ENCODE results near the gene YEATS4. TPM values are rescaled to one million over a fixed set of nuclear protein-coding genes. Genes with fewer than 3 reads are reported as not detected.

YEATS4 gene
- polyA plus RNA-seq, 1 experiment = 13.0 TPM

DNA sequence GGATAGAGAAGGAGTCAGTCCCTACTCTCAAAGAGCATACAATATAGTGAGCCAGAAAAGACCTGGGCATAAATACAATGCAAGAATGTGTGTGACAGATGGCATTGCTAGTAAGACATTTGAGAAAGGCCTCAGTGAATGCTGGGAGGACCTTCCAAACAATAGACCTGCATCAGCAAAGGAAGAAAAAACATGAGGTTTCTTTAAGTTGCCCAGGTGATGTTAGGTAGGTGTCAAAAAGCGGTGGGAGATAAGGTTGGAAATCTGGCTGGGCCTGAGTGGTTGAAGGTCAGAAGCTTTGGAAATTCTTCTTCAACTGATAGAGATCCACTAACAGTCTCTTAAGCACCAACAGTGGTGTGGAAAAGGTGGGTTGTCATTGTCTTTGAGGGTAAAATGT lies 60.2 kb downstream of the YEATS4 start:
- no peak overlapping the region for H3K27ac ChIP-seq (ENCODE audit: low read depth, low read length)
- no peak for DNase-seq (ENCODE audit: low read depth, low spot score)
- H3K4me3 ChIP-seq (ENCODE audit: low read depth, low read length) = no peak overlapping the region
- CTCF ChIA-PET = interaction anchor here (1.0 kb wide), 1 partner anchor 152 kb away, joined by 3 read pairs; no protein-coding TSS in a partner anchor
- H3K27me3 ChIP-seq (ENCODE audit: control insufficient read depth, insufficient read depth, low read length) = no peaks in the 10 kb centered on the region
- TF ChIP-seq, protein P1, sequence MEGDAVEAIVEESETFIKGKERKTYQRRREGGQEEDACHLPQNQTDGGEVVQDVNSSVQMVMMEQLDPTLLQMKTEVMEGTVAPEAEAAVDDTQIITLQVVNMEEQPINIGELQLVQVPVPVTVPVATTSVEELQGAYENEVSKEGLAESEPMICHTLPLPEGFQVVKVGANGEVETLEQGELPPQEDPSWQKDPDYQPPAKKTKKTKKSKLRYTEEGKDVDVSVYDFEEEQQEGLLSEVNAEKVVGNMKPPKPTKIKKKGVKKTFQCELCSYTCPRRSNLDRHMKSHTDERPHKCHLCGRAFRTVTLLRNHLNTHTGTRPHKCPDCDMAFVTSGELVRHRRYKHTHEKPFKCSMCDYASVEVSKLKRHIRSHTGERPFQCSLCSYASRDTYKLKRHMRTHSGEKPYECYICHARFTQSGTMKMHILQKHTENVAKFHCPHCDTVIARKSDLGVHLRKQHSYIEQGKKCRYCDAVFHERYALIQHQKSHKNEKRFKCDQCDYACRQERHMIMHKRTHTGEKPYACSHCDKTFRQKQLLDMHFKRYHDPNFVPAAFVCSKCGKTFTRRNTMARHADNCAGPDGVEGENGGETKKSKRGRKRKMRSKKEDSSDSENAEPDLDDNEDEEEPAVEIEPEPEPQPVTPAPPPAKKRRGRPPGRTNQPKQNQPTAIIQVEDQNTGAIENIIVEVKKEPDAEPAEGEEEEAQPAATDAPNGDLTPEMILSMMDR (IDR thresholded peaks at IDR 0.05; ENCODE audit: low read depth, low read length) = no peak
- no peaks in the 10 kb centered on the region for H3K9me3 ChIP-seq (ENCODE audit: control insufficient read depth, insufficient read depth, low read length)
- POLR2A ChIA-PET = no interaction called here

GRCh38 chr12:69421548-69421947 lies 62.0 kb downstream of the YEATS4 start:
- Histone ChIP-seq H3K27me3 (ENCODE audit: control insufficient read depth, insufficient read depth, low read length) (no peaks in the 10 kb centered on the region), H3K9me3 (ENCODE audit: control insufficient read depth, insufficient read depth, low read length) (no peaks in the 10 kb centered on the region), H3K4me3 (ENCODE audit: low read depth, low read length) (no peak overlapping the region), H3K27ac (ENCODE audit: low read depth, low read length) (no peak overlapping the region)
- ChIA-PET CTCF (no interaction called here), POLR2A (no interaction called here)
- TF ChIP-seq, protein P1 (IDR thresholded peaks at IDR 0.05; ENCODE audit: low read depth, low read length) = no peak
- no peak for DNase-seq (ENCODE audit: low read depth, low spot score)

DNA sequence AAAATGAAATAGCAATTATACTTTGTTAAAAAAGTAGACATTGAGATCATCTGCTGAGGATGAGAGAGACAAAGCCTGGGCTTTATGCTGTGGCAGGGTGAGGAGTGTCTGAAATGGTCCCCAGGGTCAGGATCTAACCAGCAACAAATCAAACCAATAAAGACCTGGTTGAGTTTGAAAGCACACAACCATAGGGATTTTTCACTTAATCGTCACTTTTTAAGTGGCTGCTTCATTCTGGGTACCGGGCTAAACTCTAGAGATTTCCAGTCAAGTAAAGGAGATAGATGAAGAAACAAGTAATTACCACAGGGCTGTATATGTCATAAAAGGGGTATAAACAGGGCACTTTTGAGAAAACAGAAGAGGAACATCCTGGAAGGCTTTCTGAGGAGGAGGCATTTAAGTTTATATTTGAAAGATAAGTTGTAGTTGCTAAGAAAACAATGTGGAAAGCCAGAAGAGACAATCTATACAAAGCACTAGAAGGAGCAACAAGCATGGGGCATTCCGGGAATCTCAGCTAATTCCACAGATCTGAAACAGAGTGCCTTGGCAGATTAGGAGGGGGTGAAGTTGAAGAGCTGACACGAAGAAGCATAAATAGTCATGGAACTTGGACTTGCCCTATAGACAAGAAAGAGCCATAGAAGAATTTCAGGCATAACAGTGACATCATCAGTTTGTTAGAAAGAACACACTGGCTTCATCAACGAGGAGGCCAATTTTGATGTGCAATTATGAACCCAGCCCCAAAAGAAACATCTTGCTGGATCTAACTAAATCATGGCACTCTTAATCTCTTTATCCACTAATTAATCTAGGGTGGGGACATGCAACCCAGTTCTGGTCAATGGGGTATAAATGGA lies 63.7 kb downstream of the YEATS4 start:
- Histone ChIP-seq H3K27me3 (ENCODE audit: control insufficient read depth, insufficient read depth, low read length) (no peaks in the 10 kb centered on the region), H3K27ac (ENCODE audit: low read depth, low read length) (no peak overlapping the region), H3K9me3 (ENCODE audit: control insufficient read depth, insufficient read depth, low read length) (no peaks in the 10 kb centered on the region), H3K4me3 (ENCODE audit: low read depth, low read length) (no peak overlapping the region)
- ChIA-PET CTCF (no interaction called here), POLR2A (no interaction called here)
- peak; percentile 13 for DNase-seq (ENCODE audit: low read depth, low spot score)
- TF ChIP-seq, protein P1 (IDR thresholded peaks at IDR 0.05; ENCODE audit: low read depth, low read length) = no peak

GRCh38 chr12:69425417-69425816 lies 65.9 kb downstream of the YEATS4 start:
- ChIA-PET POLR2A (no interaction called here), CTCF (no interaction called here)
- TF ChIP-seq, protein P1 (IDR thresholded peaks at IDR 0.05; ENCODE audit: low read depth, low read length) = no peak
- no peaks in the 10 kb centered on the region for H3K9me3 ChIP-seq (ENCODE audit: control insufficient read depth, insufficient read depth, low read length)
- no peak overlapping the region for H3K27ac ChIP-seq (ENCODE audit: low read depth, low read length)
- DNase-seq (ENCODE audit: low read depth, low spot score) = no peak
- H3K4me3 ChIP-seq (ENCODE audit: low read depth, low read length) = no peak overlapping the region
- H3K27me3 ChIP-seq (ENCODE audit: control insufficient read depth, insufficient read depth, low read length) = no peaks in the 10 kb centered on the region

DNA sequence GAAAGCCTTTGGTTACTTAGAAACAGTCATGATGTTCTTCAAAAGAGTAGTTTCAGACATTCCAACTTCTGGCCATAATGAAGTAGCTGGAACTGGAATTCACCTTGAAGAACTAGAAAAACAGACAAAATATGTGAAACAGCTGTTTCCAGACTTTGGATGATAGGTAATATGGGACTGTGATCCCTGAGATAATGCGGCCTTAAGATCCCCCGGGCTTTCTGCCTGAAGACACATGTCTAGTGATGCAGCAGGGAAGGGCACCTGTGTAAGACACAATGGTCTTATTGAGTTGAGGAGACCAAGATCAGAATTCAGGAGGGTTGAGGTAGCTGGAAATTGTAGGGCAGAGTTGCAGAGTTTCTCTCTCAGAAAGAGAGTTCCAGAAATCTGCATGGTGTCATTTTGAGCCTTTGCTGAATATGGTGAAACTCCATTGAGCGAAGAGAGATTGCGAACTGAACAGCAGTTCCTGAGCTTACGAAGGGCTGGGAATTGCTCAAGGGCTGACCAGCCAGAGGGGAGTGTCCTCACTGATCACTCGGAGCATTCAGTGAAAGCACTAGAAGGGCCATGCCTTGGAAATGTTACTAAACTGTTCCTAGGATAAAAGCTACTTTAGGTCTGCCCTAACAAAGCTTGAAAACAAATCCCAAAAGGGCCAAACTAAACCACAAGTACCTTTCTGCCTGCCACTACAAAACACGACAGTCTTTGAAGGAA lies 69.0 kb downstream of the YEATS4 start:
- ChIA-PET POLR2A (no interaction called here), CTCF (interaction anchor here (0.8 kb wide), 1 partner anchor 143 kb away, joined by 3 read pairs; no protein-coding TSS in a partner anchor)
- no peak for DNase-seq (ENCODE audit: low read depth, low spot score)
- H3K9me3 ChIP-seq (ENCODE audit: control insufficient read depth, insufficient read depth, low read length) = no peaks in the 10 kb centered on the region
- H3K27ac ChIP-seq (ENCODE audit: low read depth, low read length) = no peak overlapping the region
- H3K4me3 ChIP-seq (ENCODE audit: low read depth, low read length) = no peak overlapping the region
- TF ChIP-seq, protein P1 (IDR thresholded peaks at IDR 0.05; ENCODE audit: low read depth, low read length) = no peak
- H3K27me3 ChIP-seq (ENCODE audit: control insufficient read depth, insufficient read depth, low read length) = no peaks in the 10 kb centered on the region
